Measurements from ENCODE around the gene TRPV6.

DNA sequence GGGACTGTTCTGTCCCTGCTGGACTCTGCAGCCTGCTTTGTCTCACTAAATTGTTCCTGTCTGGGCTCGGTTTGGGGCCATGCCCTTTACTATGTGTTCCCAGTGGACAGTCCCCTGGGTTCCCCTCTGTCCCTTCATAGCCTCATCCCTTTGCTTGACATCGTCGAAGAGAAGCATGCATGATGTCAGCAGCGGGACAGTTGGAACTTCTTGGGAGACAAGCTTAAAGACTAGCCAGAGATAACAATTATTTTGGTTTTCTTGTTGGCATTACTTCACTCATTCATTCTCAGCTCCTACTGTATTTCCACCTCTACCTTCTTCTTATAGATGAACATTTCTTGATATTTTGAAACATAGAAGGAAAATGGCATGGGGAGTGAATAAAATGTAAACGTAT lies 27.9 kb downstream of the TRPV6 start:
- TF ChIP-seq POLR2A (IDR thresholded peaks at IDR 0.05; ENCODE audit: low read length) = no peak
- no peak for TF ChIP-seq GATA1 (IDR thresholded peaks at IDR 0.05; ENCODE audit: low read depth, low read length)
